ENCODE measurements around the gene TDRD6. TPM values are rescaled to one million over a fixed set of nuclear protein-coding genes. Genes with fewer than 3 reads are reported as not detected.

Gene TDRD6
- total RNA-seq, 1 experiment from 2014 or later = 0.07 TPM

GRCh38 chr6:46690141-46690755 lies 2.6 kb downstream of the TDRD6 start:
- Histone ChIP-seq H4K20me1 (ENCODE audit: low read length) (no peaks in the 10 kb centered on the region), H3K4me3 (ENCODE audit: low read length) (no peak overlapping the region), H3K9me3 (ENCODE audit: low read length) (no peaks in the 10 kb centered on the region), H3K4me2 (ENCODE audit: low read length) (no peak overlapping the region), H3K27me3 (ENCODE audit: low read length) (no peaks in the 10 kb centered on the region), H3K9me2 (replicated peaks; ENCODE audit: low read length) (no peaks in the 10 kb centered on the region), H3K79me2 (ENCODE audit: low read length) (no peaks in the 10 kb centered on the region), H3K36me3 (ENCODE audit: low read depth, low read length) (no peaks in the 10 kb centered on the region), H3K27ac (ENCODE audit: low read length) (no peak overlapping the region), H3F3A (ENCODE audit: low read length, unreplicated experiment) (no peaks in the 10 kb centered on the region), H3K9ac (ENCODE audit: low read length) (no peak overlapping the region), H3K4me1 (ENCODE audit: insufficient read depth, low read length) (no peaks in the 10 kb centered on the region), H2AFZ (ENCODE audit: low read length) (no peak overlapping the region)
- ATAC-seq (no peak), DNase-seq (no peak)
- ChIA-PET CTCF (no interaction called here), POLR2A (ENCODE audit: unreplicated experiment) (no interaction called here)
- intact Hi-C loops (cut with micrococcal nuclease) = no loop called here
- no TSS peak for BruUV-seq (replicated peaks)
- no peak for TF ChIP-seq EZH2 (IDR thresholded peaks at IDR 0.05; ENCODE audit: low read length, unreplicated experiment)

DNA sequence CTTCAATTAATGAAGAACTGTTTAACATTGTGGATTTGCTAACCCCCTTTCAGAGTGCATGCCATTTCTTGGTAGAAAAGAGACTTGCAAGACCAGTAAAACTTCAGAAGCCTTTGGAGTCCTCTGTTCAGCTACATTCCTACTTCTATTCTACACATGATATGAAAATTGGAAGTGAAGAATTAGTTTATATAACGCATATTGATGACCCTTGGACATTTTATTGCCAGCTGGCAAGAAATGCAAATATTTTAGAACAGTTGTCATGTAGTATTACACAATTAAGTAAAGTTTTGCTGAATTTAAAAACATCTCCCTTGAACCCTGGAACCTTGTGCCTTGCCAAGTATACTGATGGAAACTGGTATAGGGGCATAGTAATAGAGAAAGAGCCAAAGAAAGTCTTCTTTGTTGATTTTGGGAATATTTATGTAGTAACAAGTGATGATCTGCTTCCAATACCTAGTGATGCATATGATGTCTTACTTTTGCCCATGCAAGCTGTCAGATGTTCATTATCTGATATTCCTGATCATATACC lies 3.3 kb downstream of the TDRD6 start:
- H3K9ac ChIP-seq (ENCODE audit: low read length) = no peak overlapping the region
- H3K9me3 ChIP-seq (ENCODE audit: low read length) = no peaks in the 10 kb centered on the region
- no peaks in the 10 kb centered on the region for H3K27me3 ChIP-seq (ENCODE audit: low read length)
- intact Hi-C loops (cut with micrococcal nuclease) = no loop called here
- H4K20me1 ChIP-seq (ENCODE audit: low read length) = no peaks in the 10 kb centered on the region
- ChIA-PET POLR2A (ENCODE audit: unreplicated experiment) (no interaction called here), CTCF (no interaction called here)
- no peak overlapping the region for H2AFZ ChIP-seq (ENCODE audit: low read length)
- DNase-seq (no peak), ATAC-seq (no peak)
- no peaks in the 10 kb centered on the region for H3K9me2 ChIP-seq (replicated peaks; ENCODE audit: low read length)
- no peak overlapping the region for H3K27ac ChIP-seq (ENCODE audit: low read length)
- BruUV-seq (replicated peaks) = no TSS peak
- H3F3A ChIP-seq (ENCODE audit: low read length, unreplicated experiment) = no peaks in the 10 kb centered on the region
- TF ChIP-seq, protein P1, sequence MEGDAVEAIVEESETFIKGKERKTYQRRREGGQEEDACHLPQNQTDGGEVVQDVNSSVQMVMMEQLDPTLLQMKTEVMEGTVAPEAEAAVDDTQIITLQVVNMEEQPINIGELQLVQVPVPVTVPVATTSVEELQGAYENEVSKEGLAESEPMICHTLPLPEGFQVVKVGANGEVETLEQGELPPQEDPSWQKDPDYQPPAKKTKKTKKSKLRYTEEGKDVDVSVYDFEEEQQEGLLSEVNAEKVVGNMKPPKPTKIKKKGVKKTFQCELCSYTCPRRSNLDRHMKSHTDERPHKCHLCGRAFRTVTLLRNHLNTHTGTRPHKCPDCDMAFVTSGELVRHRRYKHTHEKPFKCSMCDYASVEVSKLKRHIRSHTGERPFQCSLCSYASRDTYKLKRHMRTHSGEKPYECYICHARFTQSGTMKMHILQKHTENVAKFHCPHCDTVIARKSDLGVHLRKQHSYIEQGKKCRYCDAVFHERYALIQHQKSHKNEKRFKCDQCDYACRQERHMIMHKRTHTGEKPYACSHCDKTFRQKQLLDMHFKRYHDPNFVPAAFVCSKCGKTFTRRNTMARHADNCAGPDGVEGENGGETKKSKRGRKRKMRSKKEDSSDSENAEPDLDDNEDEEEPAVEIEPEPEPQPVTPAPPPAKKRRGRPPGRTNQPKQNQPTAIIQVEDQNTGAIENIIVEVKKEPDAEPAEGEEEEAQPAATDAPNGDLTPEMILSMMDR (conservative IDR thresholded peaks at IDR 0.05; ENCODE audit: low read depth, low read length) = no peak
- no peak for TF ChIP-seq EZH2phosphoT487 (IDR thresholded peaks at IDR 0.05; ENCODE audit: borderline replicate concordance, low read length)
- TF ChIP-seq EZH2 (IDR thresholded peaks at IDR 0.05; ENCODE audit: low read length, unreplicated experiment) = no peak
- no peaks in the 10 kb centered on the region for H3K79me2 ChIP-seq (ENCODE audit: low read length)
- no peaks in the 10 kb centered on the region for H3K4me1 ChIP-seq (ENCODE audit: insufficient read depth, low read length)
- H3K36me3 ChIP-seq (ENCODE audit: low read depth, low read length) = no peaks in the 10 kb centered on the region
- H3K4me2 ChIP-seq (ENCODE audit: low read length) = no peak overlapping the region
- no peak overlapping the region for H3K4me3 ChIP-seq (ENCODE audit: low read length)

DNA sequence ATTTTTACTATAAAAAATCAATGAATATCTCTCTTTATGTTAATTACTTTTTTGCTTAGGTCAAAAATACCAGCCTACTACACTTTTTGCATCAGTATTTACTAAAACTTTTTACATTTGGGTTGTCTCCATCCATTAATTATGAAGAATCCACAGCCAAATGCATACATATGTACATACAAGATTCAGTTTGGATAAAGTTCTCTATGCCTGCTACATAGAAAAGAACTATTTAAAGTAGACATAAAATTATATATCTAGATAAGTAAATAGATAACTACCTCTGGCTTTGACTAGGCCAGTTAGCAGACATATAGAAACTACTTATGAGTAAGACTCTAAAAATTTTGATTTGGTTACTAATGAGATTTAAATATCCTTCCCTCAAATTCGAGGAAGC lies 12.3 kb downstream of the TDRD6 start:
- peaks cover 2% of the 10 kb centered on the region for H3K4me1 ChIP-seq (ENCODE audit: insufficient read depth, low read length)
- no peak overlapping the region for H3K4me3 ChIP-seq (ENCODE audit: low read length)
- no peak for DNase-seq
- no TSS peak for BruUV-seq (replicated peaks)
- H3K79me2 ChIP-seq (ENCODE audit: low read length) = no peaks in the 10 kb centered on the region
- no peaks in the 10 kb centered on the region for H3K9me2 ChIP-seq (replicated peaks; ENCODE audit: low read length)
- H3K27me3 ChIP-seq (ENCODE audit: low read length) = no peaks in the 10 kb centered on the region
- ChIA-PET POLR2A (ENCODE audit: unreplicated experiment) (no interaction called here), CTCF (interaction anchor here (0.6 kb wide), 1 partner anchor 286 kb away, joined by 4 read pairs; no protein-coding TSS in a partner anchor)
- H3K9ac ChIP-seq (ENCODE audit: low read length) = no peak overlapping the region
- no peaks in the 10 kb centered on the region for H3K36me3 ChIP-seq (ENCODE audit: low read depth, low read length)
- no peaks in the 10 kb centered on the region for H3K9me3 ChIP-seq (ENCODE audit: low read length)
- no peak overlapping the region for H2AFZ ChIP-seq (ENCODE audit: low read length)
- ATAC-seq = peak; percentile 54
- no peaks in the 10 kb centered on the region for H3F3A ChIP-seq (ENCODE audit: low read length, unreplicated experiment)
- TF ChIP-seq, protein P1 (conservative IDR thresholded peaks at IDR 0.05; ENCODE audit: low read depth, low read length) = no peak
- TF ChIP-seq EZH2phosphoT487 (IDR thresholded peaks at IDR 0.05; ENCODE audit: borderline replicate concordance, low read length) (no peak), EZH2 (IDR thresholded peaks at IDR 0.05; ENCODE audit: low read length, unreplicated experiment) (no peak)
- H3K4me2 ChIP-seq (ENCODE audit: low read length) = no peak overlapping the region
- intact Hi-C loops (cut with micrococcal nuclease) = loop anchor here (5.0 kb wide), 1 partner anchor 283 kb away; no protein-coding TSS in a partner anchor
- no peak overlapping the region for H3K27ac ChIP-seq (ENCODE audit: low read length)
- H4K20me1 ChIP-seq (ENCODE audit: low read length) = no peaks in the 10 kb centered on the region

All from PC-3 (cell line).